GM23338 (cell line): Measurements from ENCODE around the gene AFAP1L2. TPM values are rescaled to one million over a fixed set of nuclear protein-coding genes. Genes with fewer than 3 reads are reported as not detected.

Experiments
- ATAC-seq: fragments of 200-7000 bp; cut with Tn5 transposase; 3 replicates; pipeline ENCODE4 v1.9.1; 2020
- DNase-seq: peaks from one replicate; pipeline ENCODE4 v3.0.0-alpha.2; 2015; ENCODE audit warnings: low spot score
- H2AFZ ChIP-seq: fragments of 200-600 bp; sonication (generic); 2 replicates; pipeline ENCODE4 v1.8.0; 2016; ENCODE audit warnings: antibody characterized with exemption, mild to moderate bottlenecking, moderate library complexity
- H3F3A ChIP-seq: fragments of 200-600 bp; sonication (generic); replicated peaks from 2 replicates; pipeline ENCODE4 v1.8.0; 2017; ENCODE audit warnings: antibody characterized with exemption, mixed run types, low read depth
- H3K27ac ChIP-seq: fragments of 200-600 bp; sonication (generic); 2 replicates; pipeline ENCODE4 v1.6.1; 2016; ENCODE audit warnings: low read depth
- H3K27me3 ChIP-seq: fragments of 200-600 bp; sonication (generic); 2 replicates; pipeline ENCODE4 v1.8.0; 2016; ENCODE audit warnings: mild to moderate bottlenecking, mixed run types, moderate library complexity; ENCODE audit not compliant: insufficient read depth
- H3K36me3 ChIP-seq: fragments of 200-600 bp; sonication (generic); 2 replicates; pipeline ENCODE4 v1.8.0; 2016; ENCODE audit warnings: mild to moderate bottlenecking; ENCODE audit not compliant: insufficient read depth
- H3K4me1 ChIP-seq: fragments of 200-600 bp; sonication (generic); 2 replicates; pipeline ENCODE4 v1.8.0; 2016; ENCODE audit warnings: mild to moderate bottlenecking, moderate library complexity; ENCODE audit not compliant: insufficient read depth
- H3K4me2 ChIP-seq: fragments of 200-600 bp; sonication (generic); 2 replicates; pipeline ENCODE4 v1.7.1; 2017; ENCODE audit warnings: mixed run types
- H3K4me3 ChIP-seq: fragments of 200-600 bp; sonication (generic); 2 replicates; pipeline ENCODE4 v1.6.1; 2016; ENCODE audit warnings: mixed run types
- H3K79me2 ChIP-seq: fragments of 200-600 bp; sonication (generic); replicated peaks from 2 replicates; pipeline ENCODE4 v1.8.0; 2017; ENCODE audit warnings: mild to moderate bottlenecking; ENCODE audit not compliant: insufficient read depth
- H3K9me2 ChIP-seq: fragments of 200-600 bp; sonication (generic); 2 replicates; pipeline ENCODE4 v1.8.0; 2017; ENCODE audit not compliant: insufficient read depth
- H4K20me1 ChIP-seq: fragments of 200-600 bp; sonication (generic); replicated peaks from 2 replicates; pipeline ENCODE4 v1.8.0; 2017; ENCODE audit warnings: mild to moderate bottlenecking; ENCODE audit not compliant: insufficient read depth
- H3K27ac Mint-ChIP-seq: 2 replicates; pipeline ENCODE4 v1.8.0; 2020; ENCODE audit warnings: inconsistent platforms, mild to moderate bottlenecking, moderate library complexity, mixed read lengths
- H3K27me3 Mint-ChIP-seq: 3 replicates; pipeline ENCODE4 v1.8.0; 2022; ENCODE audit warnings: low read depth, mild to moderate bottlenecking, moderate library complexity, mixed read lengths, inconsistent platforms; ENCODE audit not compliant: insufficient read depth, poor library complexity
- H3K36me3 Mint-ChIP-seq: 3 replicates; pipeline ENCODE4 v1.8.0; 2021; ENCODE audit warnings: low read depth, mild to moderate bottlenecking, inconsistent platforms, moderate library complexity, mixed read lengths
- H3K4me1 Mint-ChIP-seq: 3 replicates; pipeline ENCODE4 v1.8.0; 2020; ENCODE audit warnings: mild to moderate bottlenecking, inconsistent platforms, mixed read lengths
- H3K4me3 Mint-ChIP-seq: 3 replicates; pipeline ENCODE4 v1.8.0; 2021; ENCODE audit warnings: moderate library complexity, mild to moderate bottlenecking, inconsistent platforms, mixed read lengths
- H3K9me3 Mint-ChIP-seq: 3 replicates; pipeline ENCODE4 v1.8.0; 2020; ENCODE audit warnings: moderate library complexity, mild to moderate bottlenecking, inconsistent platforms, mixed read lengths
- CREB1 ChIP-seq: fragments of 250-450 bp; sonication (Bioruptor Pico); IDR thresholded peaks from 2 replicates; pipeline ENCODE4 v1.5.0; 2020; ENCODE audit warnings: low read depth, mild to moderate bottlenecking, moderate library complexity
- JUNB ChIP-seq: IDR thresholded peaks from one replicate; pipeline ENCODE4 v1.6.1; 2016; ENCODE audit warnings: antibody characterized with exemption; ENCODE audit not compliant: unreplicated experiment
- NANOG ChIP-seq: IDR thresholded peaks from 2 replicates; pipeline ENCODE4 v1.6.1; 2016; ENCODE audit warnings: antibody characterized with exemption, borderline replicate concordance
- POLR2AphosphoS5 ChIP-seq: IDR thresholded peaks from 2 replicates; pipeline ENCODE4 v1.6.1; 2016; ENCODE audit warnings: antibody characterized with exemption, low read depth
- REST ChIP-seq: IDR thresholded peaks from one replicate; pipeline ENCODE4 v1.6.1; 2018; ENCODE audit warnings: antibody characterized with exemption; ENCODE audit not compliant: unreplicated experiment
- STAT1 ChIP-seq: IDR thresholded peaks from one replicate; pipeline ENCODE4 v1.6.1; 2016; ENCODE audit warnings: antibody characterized with exemption; ENCODE audit not compliant: unreplicated experiment
- ZNF114 ChIP-seq: fragments of 250-450 bp; sonication (Bioruptor Pico); IDR thresholded peaks from 2 replicates; pipeline ENCODE4 v1.5.0; 2020; ENCODE audit warnings: mild to moderate bottlenecking, moderate library complexity
- ZNF331 ChIP-seq: fragments of 250-450 bp; sonication (Bioruptor Pico); IDR thresholded peaks from 2 replicates; pipeline ENCODE4 v1.5.0; 2020; ENCODE audit warnings: low read depth, mild to moderate bottlenecking, moderate library complexity
- ZNF462 ChIP-seq: fragments of 250-450 bp; sonication (Bioruptor Pico); IDR thresholded peaks from 2 replicates; pipeline ENCODE4 v1.5.0; 2020; ENCODE audit warnings: mild to moderate bottlenecking, moderate library complexity
- polyA plus RNA-seq: library from polyadenylated mRNA; unstranded; fragments of >200 nt; fragmentation: Nextera tagmentation; extraction: Ambion mirVana; gene quantifications from 2 replicates; pipeline ENCODE4 v1.2.1, GENCODE V29; 2016
- total RNA-seq: library from RNA; depleted of rRNA; stranded (reverse); fragments of >200 nt; shearing (Covaris generic); gene quantifications from 2 replicates; pipeline ENCODE4 v1.2.3, GENCODE V29; 2014
- TF ChIP-seq, protein P1 (sequence below), 2 experiments: fragments of 200-600 bp in 1 of 2; sonication (generic) in 1 of 2; conservative IDR thresholded peaks; 2 replicates each; pipeline versions ENCODE4 v1.5.1 to v1.6.1; 2016 to 2017; ENCODE audit warnings: antibody characterized with exemption in 2 of 2, low read depth in 2 of 2, mild to moderate bottlenecking in 2 of 2, moderate library complexity in 1 of 2

The AFAP1L2 gene
- total and polyA plus RNA-seq, 2 experiments from 2014 or later, result 2.3 to 6.5 TPM

- no peak overlapping the region for H3K4me2 ChIP-seq
- no peaks in the 10 kb centered on the region for H3K36me3 Mint-ChIP-seq
- no peaks in the 10 kb centered on the region for H3K79me2 ChIP-seq
- H4K20me1 ChIP-seq, result no peaks in the 10 kb centered on the region
- H3K4me1 ChIP-seq, result no peaks in the 10 kb centered on the region
- ATAC-seq (no peak), DNase-seq (no peak)
- TF ChIP-seq, protein P1, sequence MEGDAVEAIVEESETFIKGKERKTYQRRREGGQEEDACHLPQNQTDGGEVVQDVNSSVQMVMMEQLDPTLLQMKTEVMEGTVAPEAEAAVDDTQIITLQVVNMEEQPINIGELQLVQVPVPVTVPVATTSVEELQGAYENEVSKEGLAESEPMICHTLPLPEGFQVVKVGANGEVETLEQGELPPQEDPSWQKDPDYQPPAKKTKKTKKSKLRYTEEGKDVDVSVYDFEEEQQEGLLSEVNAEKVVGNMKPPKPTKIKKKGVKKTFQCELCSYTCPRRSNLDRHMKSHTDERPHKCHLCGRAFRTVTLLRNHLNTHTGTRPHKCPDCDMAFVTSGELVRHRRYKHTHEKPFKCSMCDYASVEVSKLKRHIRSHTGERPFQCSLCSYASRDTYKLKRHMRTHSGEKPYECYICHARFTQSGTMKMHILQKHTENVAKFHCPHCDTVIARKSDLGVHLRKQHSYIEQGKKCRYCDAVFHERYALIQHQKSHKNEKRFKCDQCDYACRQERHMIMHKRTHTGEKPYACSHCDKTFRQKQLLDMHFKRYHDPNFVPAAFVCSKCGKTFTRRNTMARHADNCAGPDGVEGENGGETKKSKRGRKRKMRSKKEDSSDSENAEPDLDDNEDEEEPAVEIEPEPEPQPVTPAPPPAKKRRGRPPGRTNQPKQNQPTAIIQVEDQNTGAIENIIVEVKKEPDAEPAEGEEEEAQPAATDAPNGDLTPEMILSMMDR (conservative IDR thresholded peaks at IDR 0.05; ENCODE audit: low read depth in 2 of 2), result no peak
- no peak for TF ChIP-seq CREB1 (CRISPR knock-in tag)
- no peak for TF ChIP-seq REST
- no peak for TF ChIP-seq NANOG
- TF ChIP-seq POLR2AphosphoS5, result no peak
- no peak for TF ChIP-seq ZNF462 (CRISPR knock-in tag)
- TF ChIP-seq ZNF114, result no peak
- no peak for TF ChIP-seq STAT1
- TF ChIP-seq ZNF331 (CRISPR knock-in tag), result no peak
- no peak for TF ChIP-seq JUNB
- H3K9me3 Mint-ChIP-seq, result no peaks in the 10 kb centered on the region
- H3K27ac Mint-ChIP-seq, result no peak overlapping the region
- peaks cover 4% of the 10 kb centered on the region for H3K27me3 Mint-ChIP-seq
- no peaks in the 10 kb centered on the region for H3K9me2 ChIP-seq
- H3K27me3 ChIP-seq, result no peaks in the 10 kb centered on the region
- H3K4me1 Mint-ChIP-seq, result no peaks in the 10 kb centered on the region
- H3K36me3 ChIP-seq, result no peaks in the 10 kb centered on the region
- no peak overlapping the region for H3K4me3 ChIP-seq
- no peak overlapping the region for H2AFZ ChIP-seq
- H3F3A ChIP-seq, result no peaks in the 10 kb centered on the region
- no peak overlapping the region for H3K27ac ChIP-seq
- H3K4me3 Mint-ChIP-seq, result no peak overlapping the region
These were observed 127.6 kb downstream of the AFAP1L2 start for GRCh38 chr10:114276671-114277070.
